Fibroblast of lung (primary cell): ENCODE data around the gene RPL9. TPM values are rescaled to one million over a fixed set of nuclear protein-coding genes. Genes with fewer than 3 reads are reported as not detected.

Source experiments
- DNase-seq, 2 donors: peaks; one replicate each; pipeline versions ENCODE4 v3.0.0 to v3.0.0-alpha.2; 2010; ENCODE audit warnings: low read depth in 2 of 2
- H2AFZ ChIP-seq: 2 replicates; pipeline ENCODE4 v1.5.1; 2012; ENCODE audit warnings: low read length, control low read depth, inconsistent platforms
- H3K27ac ChIP-seq: 2 replicates; pipeline ENCODE4 v1.5.1; 2011; ENCODE audit warnings: low read length, control low read depth; ENCODE audit not compliant: insufficient read depth
- H3K27me3 ChIP-seq: 2 replicates; pipeline ENCODE4 v1.5.1; 2011; ENCODE audit warnings: mild to moderate bottlenecking, low read length; ENCODE audit not compliant: control insufficient read depth, insufficient read depth
- H3K36me3 ChIP-seq: 2 replicates; pipeline ENCODE4 v1.5.1; 2011; ENCODE audit warnings: low read length; ENCODE audit not compliant: control insufficient read depth, insufficient read depth
- H3K4me1 ChIP-seq: 2 replicates; pipeline ENCODE4 v1.5.1; 2011; ENCODE audit warnings: low read length; ENCODE audit not compliant: control insufficient read depth, insufficient read depth; ENCODE audit errors: extremely low read depth
- H3K4me2 ChIP-seq: 2 replicates; pipeline ENCODE4 v1.5.1; 2011; ENCODE audit warnings: low read length, control low read depth; ENCODE audit not compliant: insufficient read depth; ENCODE audit errors: extremely low read depth
- H3K4me3 ChIP-seq, 4 experiments: fragments of 200-600 bp in 1 of 4; sonication (generic) in 1 of 4; replicated peaks in 1 of 4; 2 replicates each; pipeline ENCODE4 v1.5.1; 2011 to 2016; ENCODE audit warnings: low read length in 4 of 4, low read depth in 3 of 4, mild to moderate bottlenecking in 3 of 4, control low read depth in 2 of 4, inconsistent platforms in 1 of 4, mixed read lengths in 1 of 4; ENCODE audit not compliant: insufficient read depth in 1 of 4; ENCODE audit errors: control extremely low read depth in 1 of 4
- H3K79me2 ChIP-seq: 2 replicates; pipeline ENCODE4 v1.5.1; 2012; ENCODE audit warnings: mild to moderate bottlenecking, low read length, inconsistent platforms; ENCODE audit not compliant: control insufficient read depth, insufficient read depth
- H3K9ac ChIP-seq: 2 replicates; pipeline ENCODE4 v1.5.1; 2011; ENCODE audit warnings: mild to moderate bottlenecking, low read length, control low read depth; ENCODE audit not compliant: insufficient read depth
- H3K9me3 ChIP-seq: 2 replicates; pipeline ENCODE4 v1.5.1; 2012; ENCODE audit warnings: low read depth, low read length; ENCODE audit not compliant: control insufficient read depth, insufficient read depth
- H4K20me1 ChIP-seq: 2 replicates; pipeline ENCODE4 v1.5.1; 2011; ENCODE audit warnings: low read length; ENCODE audit not compliant: control insufficient read depth, insufficient read depth; ENCODE audit errors: extremely low read depth
- EZH2 ChIP-seq: IDR thresholded peaks from 2 replicates; pipeline ENCODE4 v1.5.1; 2012; ENCODE audit warnings: low read length, control low read depth, mild to moderate bottlenecking; ENCODE audit errors: missing control alignments
- polyA plus RNA-seq, 2 donors: library from polyadenylated mRNA; depleted of rRNA in 1 of 2; stranded (reverse) in 1 of 2; unstranded in 1 of 2; fragments of >200 nt; gene quantifications; 2 replicates each; pipeline ENCODE4 v1.2.1, GENCODE V29; 2011 to 2012; ENCODE audit warnings: missing spikeins in 1 of 2
- total RNA-seq: library from RNA; depleted of rRNA; stranded (reverse); fragments of >200 nt; gene quantifications from 2 replicates; pipeline ENCODE4 v1.2.1, GENCODE V29; 2014
- TF ChIP-seq, protein P1 (sequence below), 2 donors: IDR thresholded peaks in 1 of 2; conservative IDR thresholded peaks in 1 of 2; 1 replicate in 1 of 2; 2 replicates in 1 of 2; pipeline ENCODE4 v1.5.1; 2011 to 2012; ENCODE audit warnings: low read length in 2 of 2, control low read depth in 1 of 2, inconsistent platforms in 1 of 2, low read depth in 1 of 2, mild to moderate bottlenecking in 1 of 2

Gene RPL9
- total and polyA plus RNA-seq, 2 donors (not counting 1 experiment from before 2014, with no cell fraction given), result 1,426 to 2,253 TPM

DNA sequence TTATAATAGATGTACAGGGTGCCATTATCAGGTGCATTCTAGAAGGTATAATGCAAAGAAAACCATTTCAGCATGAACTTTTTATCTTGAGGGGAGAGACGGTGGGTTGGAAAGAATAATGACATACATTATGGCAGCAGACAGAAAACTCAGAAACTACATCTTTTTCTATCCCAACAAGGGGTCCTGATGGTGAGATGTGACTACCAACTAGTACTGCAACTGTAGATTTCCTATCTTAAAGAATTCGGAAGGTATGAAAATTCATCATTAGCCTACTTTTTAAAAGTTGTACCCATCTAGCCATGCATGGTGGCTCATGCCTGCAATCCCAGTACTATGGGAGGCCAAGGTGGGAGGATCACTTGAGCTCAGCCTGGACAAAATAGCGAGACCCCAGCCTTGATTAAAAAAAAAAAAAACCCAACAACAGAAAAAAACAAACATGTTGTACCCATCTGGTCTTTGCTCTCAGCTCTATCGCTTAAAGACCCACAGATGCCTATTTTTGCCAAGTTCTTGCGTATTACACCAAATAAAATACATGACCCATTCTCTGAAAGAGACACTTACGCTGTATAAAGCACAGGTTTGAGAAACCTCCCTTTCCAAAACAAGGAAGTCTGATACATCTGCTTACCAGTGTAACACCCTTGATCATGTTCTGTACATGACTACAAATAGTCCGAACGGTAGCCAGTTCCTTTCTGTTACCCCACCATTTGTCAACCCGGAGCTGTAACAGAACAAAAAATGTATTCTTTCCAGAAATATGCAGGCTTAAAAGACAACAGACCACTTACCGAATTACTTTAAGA lies 1.6 kb downstream of the RPL9 start:
- peak overlapping the region; percentile 95 for H3K27ac ChIP-seq
- peaks cover 6% of the 10 kb centered on the region for H3K36me3 ChIP-seq
- H3K4me3 ChIP-seq, result peak overlapping the region; percentile 85 to 100 (median 96)
- H3K79me2 ChIP-seq, result peaks cover 39% of the 10 kb centered on the region
- peak overlapping the region; percentile 98 for H3K9ac ChIP-seq
- H3K4me1 ChIP-seq, result peaks cover 10% of the 10 kb centered on the region
- TF ChIP-seq EZH2, result no peak
- TF ChIP-seq, protein P1, sequence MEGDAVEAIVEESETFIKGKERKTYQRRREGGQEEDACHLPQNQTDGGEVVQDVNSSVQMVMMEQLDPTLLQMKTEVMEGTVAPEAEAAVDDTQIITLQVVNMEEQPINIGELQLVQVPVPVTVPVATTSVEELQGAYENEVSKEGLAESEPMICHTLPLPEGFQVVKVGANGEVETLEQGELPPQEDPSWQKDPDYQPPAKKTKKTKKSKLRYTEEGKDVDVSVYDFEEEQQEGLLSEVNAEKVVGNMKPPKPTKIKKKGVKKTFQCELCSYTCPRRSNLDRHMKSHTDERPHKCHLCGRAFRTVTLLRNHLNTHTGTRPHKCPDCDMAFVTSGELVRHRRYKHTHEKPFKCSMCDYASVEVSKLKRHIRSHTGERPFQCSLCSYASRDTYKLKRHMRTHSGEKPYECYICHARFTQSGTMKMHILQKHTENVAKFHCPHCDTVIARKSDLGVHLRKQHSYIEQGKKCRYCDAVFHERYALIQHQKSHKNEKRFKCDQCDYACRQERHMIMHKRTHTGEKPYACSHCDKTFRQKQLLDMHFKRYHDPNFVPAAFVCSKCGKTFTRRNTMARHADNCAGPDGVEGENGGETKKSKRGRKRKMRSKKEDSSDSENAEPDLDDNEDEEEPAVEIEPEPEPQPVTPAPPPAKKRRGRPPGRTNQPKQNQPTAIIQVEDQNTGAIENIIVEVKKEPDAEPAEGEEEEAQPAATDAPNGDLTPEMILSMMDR (conservative IDR thresholded peaks at IDR 0.05 in 1 of 2, IDR thresholded peaks at IDR 0.05 in 1 of 2; ENCODE audit: low read depth in 1 of 2, low read length in 2 of 2), result no peak
- H3K27me3 ChIP-seq, result no peaks in the 10 kb centered on the region
- H2AFZ ChIP-seq, result no peak overlapping the region
- no peaks in the 10 kb centered on the region for H3K9me3 ChIP-seq
- peaks cover 1% of the 10 kb centered on the region for H4K20me1 ChIP-seq
- H3K4me2 ChIP-seq, result peak overlapping the region; percentile 98
- no peak for DNase-seq

DNA sequence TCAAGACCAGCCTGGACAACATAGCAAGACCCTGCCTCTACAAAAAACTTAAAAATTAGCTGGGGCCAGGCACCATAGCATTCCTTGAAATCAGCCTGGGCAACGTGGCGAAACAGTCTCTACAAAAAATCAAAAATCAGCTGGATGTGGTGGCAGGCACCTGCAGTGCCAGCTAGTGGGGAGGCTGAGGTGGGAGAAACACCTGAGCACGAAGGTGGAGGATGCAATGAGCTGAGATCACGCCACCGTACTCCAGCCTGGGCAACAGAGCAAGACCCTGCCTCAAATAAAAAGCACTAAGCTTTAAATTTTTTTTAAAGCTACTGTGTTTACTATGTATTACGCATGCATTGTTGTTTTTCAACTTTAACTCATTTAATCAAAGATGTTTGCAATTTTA lies 3.2 kb downstream of the RPL9 start:
- H3K36me3 ChIP-seq, result peaks cover 10% of the 10 kb centered on the region
- no peak overlapping the region for H3K9ac ChIP-seq

DNA sequence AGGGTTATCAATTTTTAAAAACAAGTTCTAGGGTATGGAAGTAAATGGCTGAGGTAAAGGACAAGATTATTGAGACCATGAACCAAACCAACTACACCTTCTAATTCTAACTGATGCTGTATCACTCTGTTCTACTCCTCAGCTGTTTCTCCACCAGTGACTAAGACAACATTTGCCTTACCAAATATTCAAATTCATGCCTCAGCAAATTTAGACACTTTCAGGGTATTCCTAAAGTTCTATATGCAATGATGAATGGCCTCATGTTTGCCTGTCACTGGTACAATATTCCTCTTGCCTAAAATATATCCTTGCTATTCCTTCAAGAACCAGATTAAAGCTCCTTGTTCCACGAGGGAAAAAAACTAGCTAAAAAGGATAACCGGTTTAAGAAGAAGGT lies 5.0 kb downstream of the RPL9 start:
- peaks cover 1% of the 10 kb centered on the region for H4K20me1 ChIP-seq
- H3K36me3 ChIP-seq, result peaks cover 10% of the 10 kb centered on the region
- peaks cover 10% of the 10 kb centered on the region for H3K4me1 ChIP-seq
- peaks cover 38% of the 10 kb centered on the region for H3K79me2 ChIP-seq
- H3K27me3 ChIP-seq, result no peaks in the 10 kb centered on the region
- no peak overlapping the region for H3K4me2 ChIP-seq
- H3K4me3 ChIP-seq, result no peak overlapping the region
- no peaks in the 10 kb centered on the region for H3K9me3 ChIP-seq
- no peak overlapping the region for H3K27ac ChIP-seq
- DNase-seq, result no peak
- no peak overlapping the region for H2AFZ ChIP-seq
- H3K9ac ChIP-seq, result no peak overlapping the region
- TF ChIP-seq, protein P1 (conservative IDR thresholded peaks at IDR 0.05 in 1 of 2, IDR thresholded peaks at IDR 0.05 in 1 of 2; ENCODE audit: low read depth in 1 of 2, low read length in 2 of 2), result no peak
- no peak for TF ChIP-seq EZH2

More for the DNA sequence above, 3.2 kb downstream of the RPL9 start:
- no peak overlapping the region for H2AFZ ChIP-seq
- peaks cover 39% of the 10 kb centered on the region for H3K79me2 ChIP-seq
- no peaks in the 10 kb centered on the region for H3K27me3 ChIP-seq
- peaks cover 1% of the 10 kb centered on the region for H4K20me1 ChIP-seq
- H3K4me2 ChIP-seq, result no peak overlapping the region
- peak overlapping the region in 1 of 4 experiments; percentile 34 for H3K4me3 ChIP-seq
- H3K9me3 ChIP-seq, result no peaks in the 10 kb centered on the region
- H3K4me1 ChIP-seq, result peaks cover 10% of the 10 kb centered on the region
- H3K27ac ChIP-seq, result no peak overlapping the region
- no peak for DNase-seq
- TF ChIP-seq, protein P1 (conservative IDR thresholded peaks at IDR 0.05 in 1 of 2, IDR thresholded peaks at IDR 0.05 in 1 of 2; ENCODE audit: low read depth in 1 of 2, low read length in 2 of 2), result no peak
- no peak for TF ChIP-seq EZH2
